ENCODE results near the gene SOCS2.

The SOCS2 gene

DNA sequence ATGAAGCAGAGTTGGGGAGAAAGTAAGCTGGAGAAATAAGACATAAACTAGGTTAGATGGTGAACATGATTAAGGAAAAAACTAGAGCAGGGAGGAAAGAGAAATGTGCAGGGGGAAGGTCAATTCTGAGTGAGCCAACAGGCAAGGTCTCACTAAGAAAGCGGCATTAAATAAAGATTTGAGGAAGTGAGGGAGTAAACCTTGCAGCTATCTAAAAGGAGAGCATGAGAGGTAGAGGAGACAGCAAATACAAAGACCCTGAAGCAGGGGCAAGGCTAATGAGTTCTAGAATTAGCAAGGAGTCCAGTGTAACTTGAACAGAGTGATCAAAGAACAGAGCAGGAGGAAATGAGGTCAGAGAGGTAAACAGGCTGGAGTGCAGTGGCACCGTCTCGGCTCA is 4.4 kb upstream of the SOCS2 start:
- DNase-seq = no peak

DNA sequence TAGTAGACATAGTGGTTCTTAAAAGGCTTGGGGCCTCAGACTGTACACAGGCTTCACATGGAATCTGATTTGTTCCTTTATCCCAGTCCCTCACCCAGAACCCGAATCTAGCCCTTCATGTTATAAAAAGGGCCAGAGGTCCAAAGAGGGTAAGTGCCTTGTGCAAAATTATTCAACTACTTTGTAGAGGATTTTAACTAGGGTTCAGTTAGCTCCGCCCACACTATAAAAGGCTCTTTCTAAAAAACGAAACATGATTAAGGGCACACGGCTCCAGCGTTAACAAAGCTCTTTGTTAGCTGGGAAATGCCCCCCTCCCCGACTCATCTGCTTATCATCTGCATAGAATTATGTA is 3.2 kb upstream of the SOCS2 start:
- DNase-seq = no peak

DNA sequence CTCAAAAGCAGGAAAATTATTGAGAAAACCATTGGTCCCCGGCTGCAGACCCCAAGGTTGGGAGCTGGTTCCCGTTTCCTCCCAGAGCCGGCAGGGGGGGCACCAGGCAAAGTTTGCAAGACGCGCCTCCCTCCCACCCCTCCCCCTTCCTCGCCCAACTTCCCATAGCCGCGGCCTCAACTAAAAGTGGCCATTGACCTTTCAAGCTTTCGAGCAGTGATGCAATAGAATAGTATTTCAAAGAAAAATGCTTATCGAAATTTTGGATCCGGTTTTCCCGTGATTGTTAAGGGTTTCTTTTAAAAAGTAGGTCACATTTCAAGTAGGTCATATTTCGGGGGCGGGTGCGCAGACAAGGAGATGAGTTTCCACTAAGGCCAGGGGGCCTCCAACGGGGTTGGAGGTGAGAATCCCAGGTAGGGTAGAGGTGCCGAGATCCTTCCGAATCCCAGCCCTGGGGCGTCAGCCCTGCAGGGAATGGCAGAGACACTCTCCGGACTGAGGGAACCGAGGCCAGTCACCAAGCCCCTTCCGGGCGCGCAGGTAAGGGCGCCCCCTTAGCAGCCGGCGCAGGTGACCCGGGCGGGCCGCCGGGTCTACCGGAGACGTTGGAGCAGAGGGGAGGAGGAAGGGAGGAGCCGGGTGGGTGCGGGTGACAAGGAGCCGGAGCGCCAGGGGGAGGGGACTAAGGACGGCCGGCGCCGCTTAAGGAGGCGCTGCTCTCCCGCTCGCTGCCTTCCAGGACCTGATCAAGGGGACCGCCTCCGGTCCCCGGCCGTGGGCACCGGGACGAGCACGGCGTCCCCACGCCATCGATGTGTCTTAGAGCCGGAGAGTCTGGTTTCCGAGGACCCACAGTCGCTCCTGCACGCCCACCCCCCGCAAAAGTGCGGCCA is 2.6 kb upstream of the SOCS2 start:
- peak; percentile 14 for DNase-seq

DNA sequence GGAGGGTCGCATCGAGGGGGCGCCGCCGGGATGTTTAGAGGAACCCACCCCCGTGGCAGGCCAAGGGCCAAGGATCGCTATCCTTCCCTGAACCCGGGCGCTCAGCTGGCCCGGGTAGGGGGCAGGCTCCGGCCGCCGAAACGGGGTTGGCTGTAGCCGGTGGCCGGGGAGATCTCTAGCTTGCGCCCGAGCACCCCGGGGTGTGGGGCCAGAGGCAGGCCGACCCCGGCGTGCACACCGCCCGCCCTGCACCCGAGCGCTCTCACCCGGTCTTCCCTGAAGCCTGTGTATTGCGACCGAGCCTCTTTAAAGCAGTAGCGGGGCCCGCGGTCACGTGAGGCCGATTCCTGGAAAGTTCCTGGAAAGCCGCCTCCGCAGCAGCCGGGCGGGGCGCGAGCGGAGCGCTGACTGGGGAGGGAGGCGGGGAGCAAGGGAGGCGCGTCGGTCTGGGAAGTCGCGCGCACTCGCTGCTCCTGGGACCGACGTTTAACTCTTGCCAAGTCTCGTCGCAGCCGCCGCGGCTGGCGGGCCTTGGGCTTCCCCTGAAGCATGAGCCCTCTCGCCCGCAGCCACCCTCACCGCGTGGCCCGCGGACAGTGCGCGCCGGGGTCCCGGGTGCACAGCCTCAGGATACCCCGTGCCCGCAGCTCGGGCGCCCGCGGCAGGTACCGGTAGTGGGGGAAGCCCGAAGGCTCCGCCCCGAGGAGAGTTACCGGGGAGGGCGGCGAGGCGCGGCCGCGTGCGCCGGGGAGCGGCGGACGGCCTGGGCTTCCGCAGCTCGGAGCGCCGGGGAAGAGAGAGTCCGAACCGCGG is 1.7 kb upstream of the SOCS2 start:
- peak; percentile 28 for DNase-seq

DNA sequence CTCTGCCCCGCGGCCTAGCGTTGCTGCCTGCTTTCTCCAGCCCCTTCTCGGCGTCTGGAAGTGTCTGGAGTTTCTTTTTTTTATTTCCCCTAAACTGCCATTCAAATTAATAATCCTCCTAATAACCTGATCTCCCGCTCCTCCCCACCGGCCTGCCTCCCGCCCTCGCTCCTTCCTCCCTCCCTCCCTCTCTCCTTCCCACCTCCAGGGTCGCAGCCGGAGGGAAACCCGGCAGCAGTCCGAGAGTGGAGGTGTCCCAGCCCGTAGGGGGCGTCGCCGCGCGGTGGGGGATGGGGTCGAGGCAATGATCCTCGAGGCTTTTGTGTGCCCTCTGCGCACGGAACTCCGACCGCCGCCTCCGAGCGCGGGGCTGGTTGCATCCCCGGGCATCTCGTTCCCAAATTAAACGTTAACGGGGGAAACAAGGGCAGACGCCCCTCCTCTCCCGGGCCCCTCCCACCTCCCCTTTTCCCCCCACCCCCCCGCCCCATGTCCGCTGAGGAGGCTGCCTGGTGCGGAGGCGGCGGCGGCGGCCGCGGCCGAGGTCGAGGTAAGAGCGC is 1.0 kb upstream of the SOCS2 start:
- peak; percentile 12 for DNase-seq

DNA sequence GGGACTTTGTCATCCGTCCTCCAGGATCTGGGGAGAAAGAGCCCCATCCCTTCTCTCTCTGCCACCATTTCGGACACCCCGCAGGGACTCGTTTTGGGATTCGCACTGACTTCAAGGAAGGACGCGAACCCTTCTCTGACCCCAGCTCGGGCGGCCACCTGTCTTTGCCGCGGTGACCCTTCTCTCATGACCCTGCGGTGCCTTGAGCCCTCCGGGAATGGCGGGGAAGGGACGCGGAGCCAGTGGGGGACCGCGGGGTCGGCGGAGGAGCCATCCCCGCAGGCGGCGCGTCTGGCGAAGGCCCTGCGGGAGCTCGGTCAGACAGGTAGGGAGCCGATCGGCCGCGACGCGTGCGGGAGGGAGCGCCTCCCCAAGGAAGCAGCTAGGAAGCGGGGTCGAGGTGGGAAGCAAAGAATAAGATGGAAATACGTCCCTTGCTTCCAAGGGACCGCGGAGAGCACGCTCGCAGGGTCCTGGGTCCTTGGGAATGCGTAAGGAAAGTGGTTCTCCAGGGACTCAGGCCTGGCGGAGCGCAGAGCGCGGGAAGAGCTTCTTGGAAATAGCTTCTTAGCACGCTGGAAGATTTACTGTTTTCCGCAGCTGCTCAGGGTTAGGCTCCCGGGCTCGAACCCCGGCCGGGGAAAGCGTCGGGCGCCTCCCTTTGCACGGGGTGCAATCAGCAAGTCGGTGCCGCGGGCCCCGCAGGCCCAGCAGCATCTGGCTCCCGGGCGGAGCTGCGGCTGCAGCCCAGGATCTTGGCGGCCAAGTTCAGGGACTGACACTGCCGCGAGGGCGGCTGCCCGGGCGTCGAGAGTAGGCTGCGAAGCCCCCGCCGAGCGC is 457 bp downstream of the SOCS2 start:
- no peak for DNase-seq

DNA sequence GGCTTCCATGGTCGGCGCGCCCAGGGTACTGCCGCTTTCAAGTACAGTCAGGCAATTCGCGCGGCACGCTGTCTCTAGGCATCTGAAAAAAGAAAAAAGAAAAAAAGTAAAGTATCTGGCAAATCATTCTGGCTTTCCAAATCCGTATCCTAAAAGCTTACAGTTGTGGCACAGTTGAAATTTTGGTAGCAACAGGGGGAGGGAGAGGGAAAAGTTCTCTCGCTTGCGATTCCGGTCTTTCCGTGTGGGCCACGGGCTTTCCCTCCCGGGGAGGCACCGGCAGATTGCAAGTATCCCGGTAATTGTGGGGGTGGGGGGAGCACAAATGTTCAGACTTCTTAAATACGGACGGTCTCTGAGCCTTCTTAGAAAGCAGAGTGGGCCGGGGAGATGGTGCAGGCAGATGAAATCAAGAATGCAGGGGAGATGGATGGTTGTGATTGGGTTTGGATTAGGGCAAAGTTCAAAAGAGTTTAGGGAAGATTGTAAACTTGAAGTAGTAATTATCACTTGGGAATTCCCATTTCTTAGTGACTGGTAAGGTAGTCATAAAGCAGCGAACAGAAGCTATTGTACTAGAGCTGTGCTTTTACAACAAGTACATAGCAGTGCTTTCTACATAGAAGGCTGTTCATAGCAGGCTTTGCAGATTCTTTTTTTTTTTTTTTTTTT is 1.2 kb downstream of the SOCS2 start:
- no peak for DNase-seq

DNA sequence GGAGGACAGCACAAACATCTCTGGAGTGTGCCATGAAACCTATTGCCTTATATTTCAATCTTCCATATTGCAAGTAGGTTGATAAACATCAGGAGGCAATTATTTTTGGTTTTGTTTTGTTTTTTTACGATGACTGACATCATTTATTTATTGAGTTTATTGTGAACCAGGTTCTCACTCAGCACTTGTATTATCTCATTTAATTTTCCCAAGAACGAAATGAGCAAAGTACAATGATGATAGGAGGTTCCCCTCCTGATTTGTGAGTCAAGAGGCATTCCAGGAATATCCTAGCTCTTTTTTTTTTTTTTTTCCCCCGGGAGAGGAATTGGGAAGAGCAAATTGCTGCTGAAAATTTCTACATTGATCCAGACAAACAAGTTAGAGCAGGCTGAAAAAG is 4.7 kb downstream of the SOCS2 start:
- no peak for DNase-seq

DNA sequence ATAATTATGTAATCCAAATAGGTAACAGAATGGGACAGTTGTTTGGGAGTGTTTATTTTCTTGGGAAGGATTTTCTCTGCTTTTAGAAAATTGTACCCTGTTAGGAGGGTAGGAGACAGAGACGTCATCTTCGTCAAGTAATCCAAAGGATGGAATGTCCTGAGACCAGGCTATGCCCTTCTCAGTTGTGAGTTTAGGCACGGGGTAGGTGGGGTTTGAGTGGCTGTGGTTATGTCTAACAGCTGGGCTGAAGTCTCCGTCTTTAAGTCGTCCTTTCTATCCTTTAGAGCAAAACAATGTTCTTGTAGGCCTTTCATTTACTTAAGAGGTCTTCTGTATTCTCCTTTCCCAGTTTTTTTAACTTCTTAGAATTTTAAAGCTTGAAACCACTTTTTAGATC is 5.7 kb downstream of the SOCS2 start:
- DNase-seq = no peak

DNA sequence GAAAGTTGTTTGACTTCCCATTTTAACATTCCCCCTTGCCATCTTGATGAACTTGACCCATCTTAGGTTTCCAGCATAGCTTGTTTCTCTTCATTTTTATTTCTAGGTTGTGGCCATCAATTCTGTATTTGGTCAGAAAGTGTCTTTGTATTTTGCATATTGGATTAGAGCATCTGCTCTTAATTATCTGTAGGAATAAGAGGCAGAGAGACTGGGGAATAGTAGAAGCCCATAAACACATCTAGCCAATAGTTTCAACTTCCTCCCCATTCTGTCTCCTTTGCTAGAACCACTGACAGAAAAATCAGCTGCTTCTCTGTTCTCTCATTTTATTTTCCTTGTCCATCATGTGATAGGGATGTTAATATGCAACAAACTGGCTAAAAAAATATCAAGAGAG is 8.2 kb downstream of the SOCS2 start:
- no peak for DNase-seq

DNA sequence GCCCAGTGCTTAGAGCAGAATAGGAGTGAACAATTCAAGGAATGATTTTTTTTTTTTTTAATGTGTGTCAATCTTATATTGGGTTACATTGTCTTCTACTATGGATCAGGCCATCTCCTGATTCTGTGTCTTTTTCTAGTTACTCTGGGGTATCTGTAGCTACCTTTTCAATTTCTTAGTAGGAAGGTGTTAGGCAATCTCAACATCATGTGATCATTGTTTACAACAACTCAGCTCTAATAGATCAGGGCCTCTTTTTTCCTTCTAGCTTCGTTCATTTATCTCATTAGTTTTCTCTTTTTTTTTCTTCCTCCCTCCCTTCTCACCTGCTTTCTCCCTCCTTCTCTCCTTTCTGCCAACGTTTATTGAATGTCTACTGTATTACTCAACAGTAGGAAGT is 8.9 kb downstream of the SOCS2 start:
- DNase-seq = no peak

DNA sequence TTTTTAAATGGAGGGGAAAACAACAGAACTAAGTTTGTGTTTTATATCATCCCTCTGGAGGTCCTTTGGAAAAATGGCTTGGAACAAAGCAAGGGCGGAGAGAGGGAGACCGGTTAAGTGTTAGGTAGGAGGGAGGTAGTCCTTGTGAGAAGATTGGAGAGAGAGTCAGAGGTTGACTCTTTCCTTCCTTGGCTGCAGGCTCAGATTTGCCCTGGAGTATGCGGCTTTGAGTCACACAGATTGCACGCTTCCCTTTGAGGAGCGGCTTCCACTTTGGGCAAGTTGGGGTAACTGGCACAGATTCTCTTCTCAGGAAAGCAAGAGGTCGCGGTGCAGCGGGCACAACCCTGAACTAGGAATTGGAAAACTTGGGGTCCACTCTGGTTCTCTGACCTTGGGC is 9.9 kb downstream of the SOCS2 start:
- no peak for DNase-seq

DNA sequence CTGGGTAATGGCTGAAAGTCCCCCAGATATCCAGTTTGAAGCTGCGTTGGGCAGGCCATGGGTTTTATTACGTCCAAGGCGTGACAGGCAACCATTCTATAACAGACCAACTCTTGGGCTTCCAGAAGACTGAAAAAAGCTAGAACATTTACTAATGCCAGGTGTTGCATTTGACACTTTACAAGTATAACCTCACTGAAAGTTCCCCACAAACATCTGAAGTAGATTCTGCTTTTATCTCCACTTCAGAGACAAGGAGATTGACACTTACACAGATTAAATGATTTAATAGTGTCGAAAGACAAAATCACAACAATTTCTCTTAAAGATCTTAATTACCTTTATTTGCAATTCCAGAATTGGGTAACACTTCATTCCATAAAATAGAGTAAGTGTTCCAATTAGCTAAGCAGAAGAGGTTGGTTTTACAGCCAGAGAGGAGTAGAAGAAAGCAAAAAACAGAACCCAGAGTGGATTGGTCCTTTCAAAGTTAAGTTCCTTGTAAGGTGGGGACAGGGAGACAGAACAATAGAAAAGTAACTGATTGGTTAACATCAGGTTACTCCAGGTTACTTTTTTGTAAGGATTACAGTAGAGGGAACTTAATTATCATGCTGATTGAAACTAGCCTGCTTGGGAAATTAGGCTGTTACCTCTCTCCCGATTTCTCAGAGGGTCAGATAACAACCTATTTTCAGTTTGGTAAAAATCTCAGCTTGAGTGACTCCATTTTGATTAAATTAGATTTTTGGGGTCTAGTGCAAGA is 11.3 kb downstream of the SOCS2 start:
- no peak for DNase-seq

DNA sequence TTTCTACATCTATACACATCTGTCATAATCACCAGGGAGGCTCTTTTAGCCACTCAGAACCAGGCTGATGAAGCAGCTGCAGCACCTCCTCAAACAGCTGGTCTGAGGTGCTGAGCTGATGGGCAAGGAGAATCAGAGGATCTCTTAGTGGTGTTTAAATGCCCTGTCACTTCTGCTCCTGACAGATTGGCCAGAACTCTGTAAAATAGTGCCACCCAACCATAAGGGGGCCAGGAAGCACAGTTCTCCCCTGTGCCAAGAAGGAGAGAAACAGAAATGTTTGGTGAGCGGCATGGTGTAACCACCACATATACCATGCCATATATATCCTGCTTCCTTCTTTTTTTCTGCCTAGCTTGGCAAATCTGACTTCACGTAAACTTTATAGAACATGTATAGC is 12.8 kb downstream of the SOCS2 start:
- no peak for DNase-seq

DNA sequence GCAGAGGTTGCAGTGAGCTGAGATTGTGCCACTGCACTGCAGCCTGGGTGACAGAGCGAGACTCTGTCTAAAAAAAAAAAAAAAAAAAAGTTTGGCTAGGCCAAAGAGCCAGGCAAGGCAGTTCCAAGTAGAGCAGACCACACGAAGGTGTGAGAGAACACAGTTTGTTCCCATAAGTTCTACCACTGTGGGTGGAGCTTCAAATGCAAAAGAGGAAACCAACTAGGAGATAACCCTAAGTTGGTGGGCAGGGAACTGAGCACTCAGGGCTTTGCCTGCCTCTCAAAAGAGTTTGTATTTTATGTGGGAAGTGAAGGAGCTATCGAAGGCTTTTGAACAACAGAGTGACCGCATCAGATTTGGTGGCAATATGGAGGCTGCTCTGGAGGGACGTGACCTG is 15.1 kb downstream of the SOCS2 start:
- DNase-seq = no peak

DNA sequence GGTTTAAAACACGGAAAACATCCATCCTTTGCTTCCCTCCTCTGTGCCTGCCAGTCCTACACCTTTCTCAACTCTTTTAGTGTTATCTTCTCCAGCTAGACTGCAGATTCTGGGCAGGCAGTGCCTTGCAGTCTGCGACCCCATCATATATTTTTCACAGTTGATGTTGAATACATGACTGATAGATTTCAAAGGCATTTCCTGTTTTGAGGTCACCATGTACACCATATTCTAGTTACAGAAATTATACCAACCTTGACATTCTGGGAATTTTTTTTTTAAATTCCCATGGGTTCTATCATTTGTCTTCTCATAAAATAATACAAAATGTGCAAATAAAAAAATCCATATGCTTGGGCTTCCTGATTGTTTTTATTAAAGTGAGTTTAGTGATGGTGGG is 16.6 kb downstream of the SOCS2 start:
- no peak for DNase-seq

DNA sequence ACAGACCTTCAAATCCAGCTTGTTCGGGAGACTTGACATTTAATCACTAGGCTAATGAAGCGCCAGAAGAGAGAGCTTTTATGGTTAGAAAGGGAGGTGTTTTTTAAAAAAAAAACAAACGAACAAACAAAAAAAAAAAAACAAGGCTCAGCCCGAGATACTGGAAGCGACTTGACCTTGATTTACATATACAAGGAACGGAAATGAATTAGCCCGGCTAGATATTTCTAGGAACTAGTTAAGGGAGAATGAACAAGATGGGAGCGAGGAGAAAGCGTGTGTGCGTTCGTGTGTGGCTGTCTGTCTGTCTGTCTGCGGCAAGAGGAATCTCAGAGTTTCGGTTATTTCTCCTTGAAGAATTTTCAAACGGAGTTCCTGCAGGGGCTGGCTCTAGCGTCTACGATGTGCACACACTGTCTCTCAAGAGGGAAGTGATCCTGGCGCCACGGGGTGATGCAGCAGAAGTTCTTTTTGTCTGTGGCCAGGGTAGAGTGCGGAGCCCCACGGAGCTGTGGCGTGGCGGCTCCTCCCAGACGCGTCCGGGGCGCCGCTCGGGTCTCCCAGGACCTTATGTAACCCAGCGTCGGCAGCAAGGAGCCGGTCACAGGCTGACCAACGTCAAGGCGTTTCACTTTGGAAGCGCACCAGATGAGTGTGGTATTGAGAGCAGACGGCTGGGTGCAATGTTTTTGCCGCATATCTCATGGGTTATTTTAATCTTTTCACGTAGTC is 18.8 kb downstream of the SOCS2 start:
- peak; percentile 10 for DNase-seq

DNA sequence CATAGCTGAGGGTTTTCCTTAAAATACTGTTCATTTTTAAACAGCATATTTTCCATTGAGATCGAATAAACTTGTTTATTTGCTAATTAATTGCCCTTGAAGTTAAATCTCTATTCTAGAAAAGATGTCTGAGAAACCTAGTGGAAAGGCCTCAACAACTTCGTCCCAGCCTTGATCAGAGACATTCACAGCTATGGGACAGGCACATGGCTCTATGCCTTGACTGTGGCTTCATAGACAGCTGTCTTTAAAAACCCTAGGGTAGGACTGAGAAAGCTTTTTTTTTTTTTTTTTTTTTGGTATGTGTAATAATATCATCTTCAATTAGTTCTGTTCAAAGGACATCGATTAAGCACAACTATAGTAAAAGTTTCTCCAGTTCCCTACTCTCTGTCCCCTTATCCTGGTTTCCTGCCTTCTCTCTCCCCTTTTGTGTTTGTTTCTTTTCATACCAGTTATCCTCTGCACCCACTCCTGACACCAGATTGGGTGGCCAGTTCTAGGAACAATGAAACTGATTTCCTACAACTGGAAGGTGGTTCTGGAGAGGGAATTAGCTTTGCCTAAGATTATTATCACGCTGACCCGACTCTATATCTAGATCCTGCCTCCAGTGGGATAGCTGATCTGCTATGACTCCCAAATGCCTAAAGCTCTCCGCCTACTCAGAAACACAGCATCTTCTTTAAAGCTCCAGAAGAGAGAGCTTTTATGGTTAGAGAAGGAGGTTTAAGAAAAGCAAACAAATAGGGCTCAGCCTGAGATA is 20.3 kb downstream of the SOCS2 start:
- DNase-seq = no peak

DNA sequence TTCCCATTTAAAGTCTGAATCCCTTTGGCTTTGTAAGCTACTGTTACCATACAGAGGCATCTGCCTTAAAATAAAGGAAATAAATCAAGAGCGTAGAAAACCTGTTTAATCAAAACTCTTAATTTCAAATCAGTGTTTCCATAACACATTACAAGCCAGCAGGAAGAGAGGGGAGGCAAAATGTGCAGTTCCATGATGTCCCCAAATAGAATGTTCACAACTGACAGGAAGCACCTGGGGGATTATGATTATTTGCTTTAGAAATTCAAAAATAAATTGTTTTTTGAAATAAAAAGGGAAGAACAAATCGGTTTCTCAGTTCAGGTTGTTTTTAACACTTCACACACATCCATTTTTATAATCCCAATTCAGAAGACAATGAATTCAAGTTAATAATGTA is 21.4 kb downstream of the SOCS2 start:
- no peak for DNase-seq

DNA sequence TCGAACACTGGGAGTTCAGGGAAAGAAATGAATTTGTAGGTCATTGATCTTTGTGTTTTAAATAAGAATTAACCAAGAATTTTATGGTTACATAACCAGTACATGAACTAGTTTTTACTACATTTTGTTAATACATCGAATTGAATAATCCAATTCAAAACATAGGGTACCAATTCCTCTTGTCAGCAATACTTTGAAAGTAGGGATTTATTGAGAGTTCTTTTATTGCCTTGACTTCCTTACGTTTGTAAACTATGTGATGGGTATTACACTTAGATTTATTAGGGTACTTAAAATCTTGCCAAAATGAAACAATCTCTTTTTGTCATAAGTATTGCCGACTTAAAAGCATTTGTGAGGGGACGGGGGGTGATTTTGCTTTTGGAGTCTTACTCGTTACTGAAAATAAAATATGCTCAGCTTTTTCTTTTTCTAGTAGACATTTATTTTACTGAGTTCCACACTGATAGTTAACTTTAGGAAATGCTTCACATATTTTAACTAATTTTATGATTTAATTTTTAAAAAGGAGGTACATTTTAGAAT is 22.4 kb downstream of the SOCS2 start:
- DNase-seq = no peak

All from DMS153 (cell line).